Hepatocyte (in vitro differentiated cells): ENCODE data around the gene ZC3H10.

ENCODE experiments used
- EZH2phosphoT487 ChIP-seq: fragments of 200-600 bp; sonication (generic); IDR thresholded peaks from one replicate; pipeline ENCODE4 v1.6.1; 2018; ENCODE audit warnings: antibody characterized with exemption, mild to moderate bottlenecking, low read depth, moderate library complexity; ENCODE audit not compliant: unreplicated experiment, severe bottlenecking
- TF ChIP-seq, protein P1 (sequence below): fragments of 200-600 bp; sonication (generic); IDR thresholded peaks from 2 replicates; pipeline ENCODE4 v1.5.1; 2016; ENCODE audit warnings: antibody characterized with exemption, mild to moderate bottlenecking; ENCODE audit not compliant: poor library complexity

DNA sequence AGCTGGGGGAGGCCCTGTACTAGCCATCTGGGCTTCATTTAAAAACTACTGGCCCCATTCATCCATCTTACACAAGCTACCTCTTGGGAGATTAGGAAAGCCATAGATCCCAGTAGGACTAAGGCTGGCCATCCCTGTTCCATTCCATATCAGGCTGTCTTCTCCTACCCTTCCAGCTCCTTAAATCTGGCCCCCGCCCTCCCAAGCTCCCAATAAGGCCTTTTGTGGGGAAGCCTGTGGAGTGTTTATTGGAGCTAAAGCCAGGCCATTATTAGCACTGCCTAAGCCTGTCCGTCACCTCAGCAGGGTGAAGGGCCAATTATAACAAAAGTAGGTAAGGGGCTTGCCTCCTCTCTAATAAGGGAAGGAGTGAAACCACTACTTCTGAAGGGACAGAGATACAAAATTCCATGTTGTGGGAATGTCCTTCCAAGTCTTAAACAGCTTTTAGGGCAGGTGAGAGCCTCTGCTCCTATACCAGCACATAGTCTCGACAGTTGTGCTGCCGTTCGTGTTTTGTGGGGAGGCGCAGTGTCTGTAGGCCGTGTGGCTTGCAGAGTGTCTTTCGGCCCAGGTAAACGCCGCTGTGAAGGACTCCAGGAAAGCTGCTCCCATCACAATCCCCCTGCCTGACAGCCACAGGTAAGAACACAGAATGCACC, 43.8 kb downstream of the ZC3H10 start:
- TF ChIP-seq, protein P1, sequence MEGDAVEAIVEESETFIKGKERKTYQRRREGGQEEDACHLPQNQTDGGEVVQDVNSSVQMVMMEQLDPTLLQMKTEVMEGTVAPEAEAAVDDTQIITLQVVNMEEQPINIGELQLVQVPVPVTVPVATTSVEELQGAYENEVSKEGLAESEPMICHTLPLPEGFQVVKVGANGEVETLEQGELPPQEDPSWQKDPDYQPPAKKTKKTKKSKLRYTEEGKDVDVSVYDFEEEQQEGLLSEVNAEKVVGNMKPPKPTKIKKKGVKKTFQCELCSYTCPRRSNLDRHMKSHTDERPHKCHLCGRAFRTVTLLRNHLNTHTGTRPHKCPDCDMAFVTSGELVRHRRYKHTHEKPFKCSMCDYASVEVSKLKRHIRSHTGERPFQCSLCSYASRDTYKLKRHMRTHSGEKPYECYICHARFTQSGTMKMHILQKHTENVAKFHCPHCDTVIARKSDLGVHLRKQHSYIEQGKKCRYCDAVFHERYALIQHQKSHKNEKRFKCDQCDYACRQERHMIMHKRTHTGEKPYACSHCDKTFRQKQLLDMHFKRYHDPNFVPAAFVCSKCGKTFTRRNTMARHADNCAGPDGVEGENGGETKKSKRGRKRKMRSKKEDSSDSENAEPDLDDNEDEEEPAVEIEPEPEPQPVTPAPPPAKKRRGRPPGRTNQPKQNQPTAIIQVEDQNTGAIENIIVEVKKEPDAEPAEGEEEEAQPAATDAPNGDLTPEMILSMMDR, result no peak
- TF ChIP-seq EZH2phosphoT487, result no peak
